ENCODE results near the gene CD82.

Gene CD82

DNA sequence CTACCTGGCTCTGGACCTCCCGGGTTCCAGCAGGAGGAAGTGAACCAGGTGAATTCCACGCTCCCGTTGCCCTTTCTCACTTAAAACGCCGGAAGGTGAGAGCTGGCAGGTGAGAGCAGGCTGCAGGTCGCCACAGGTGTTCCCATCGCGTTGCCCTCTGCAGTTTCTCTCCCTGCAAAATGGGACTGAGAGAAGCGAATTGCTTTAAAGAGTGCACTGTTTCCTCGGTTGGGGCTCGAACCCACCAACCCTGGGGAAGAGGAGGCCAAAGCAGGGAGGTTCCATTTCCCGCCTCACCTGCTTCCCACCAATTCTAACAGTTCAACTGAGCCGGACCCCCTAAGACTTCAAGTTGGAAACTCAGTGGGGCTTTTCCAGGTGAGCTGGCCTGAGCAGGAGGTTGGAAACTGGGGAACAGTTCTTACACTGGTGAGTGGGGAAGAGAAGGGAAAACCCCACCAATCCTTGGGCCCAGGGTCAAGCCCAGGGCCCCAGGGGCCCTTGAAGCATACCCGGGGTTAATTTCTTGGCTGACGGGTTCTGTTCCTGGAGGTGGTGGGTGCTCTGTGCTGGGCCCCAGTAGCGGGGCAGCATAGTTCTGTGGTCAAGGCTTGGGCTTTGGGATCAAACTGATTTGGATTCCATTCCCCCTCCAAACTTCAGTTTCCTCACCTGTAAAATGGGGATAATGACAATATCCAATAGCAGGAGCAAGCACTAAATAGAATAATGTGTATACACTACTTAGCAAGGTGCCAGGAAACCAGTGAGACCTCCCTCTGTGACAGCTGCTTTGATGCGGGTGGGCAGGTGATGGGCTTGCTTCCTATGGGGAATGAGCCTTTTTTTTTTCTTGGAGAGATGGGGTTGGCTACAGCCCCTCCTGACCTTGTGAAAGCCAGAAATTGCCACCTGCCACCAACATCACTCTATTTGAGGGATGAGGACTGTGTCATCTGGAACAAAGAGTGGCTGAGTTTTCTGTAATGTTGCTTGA, 788 bp downstream of the CD82 start:
- TF ChIP-seq, protein P1, sequence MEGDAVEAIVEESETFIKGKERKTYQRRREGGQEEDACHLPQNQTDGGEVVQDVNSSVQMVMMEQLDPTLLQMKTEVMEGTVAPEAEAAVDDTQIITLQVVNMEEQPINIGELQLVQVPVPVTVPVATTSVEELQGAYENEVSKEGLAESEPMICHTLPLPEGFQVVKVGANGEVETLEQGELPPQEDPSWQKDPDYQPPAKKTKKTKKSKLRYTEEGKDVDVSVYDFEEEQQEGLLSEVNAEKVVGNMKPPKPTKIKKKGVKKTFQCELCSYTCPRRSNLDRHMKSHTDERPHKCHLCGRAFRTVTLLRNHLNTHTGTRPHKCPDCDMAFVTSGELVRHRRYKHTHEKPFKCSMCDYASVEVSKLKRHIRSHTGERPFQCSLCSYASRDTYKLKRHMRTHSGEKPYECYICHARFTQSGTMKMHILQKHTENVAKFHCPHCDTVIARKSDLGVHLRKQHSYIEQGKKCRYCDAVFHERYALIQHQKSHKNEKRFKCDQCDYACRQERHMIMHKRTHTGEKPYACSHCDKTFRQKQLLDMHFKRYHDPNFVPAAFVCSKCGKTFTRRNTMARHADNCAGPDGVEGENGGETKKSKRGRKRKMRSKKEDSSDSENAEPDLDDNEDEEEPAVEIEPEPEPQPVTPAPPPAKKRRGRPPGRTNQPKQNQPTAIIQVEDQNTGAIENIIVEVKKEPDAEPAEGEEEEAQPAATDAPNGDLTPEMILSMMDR (conservative IDR thresholded peaks at IDR 0.05): no peak
- no peak for TF ChIP-seq ZFX (IDR thresholded peaks at IDR 0.05)
- peak overlapping the region; percentile 85 for H3K27ac ChIP-seq

DNA sequence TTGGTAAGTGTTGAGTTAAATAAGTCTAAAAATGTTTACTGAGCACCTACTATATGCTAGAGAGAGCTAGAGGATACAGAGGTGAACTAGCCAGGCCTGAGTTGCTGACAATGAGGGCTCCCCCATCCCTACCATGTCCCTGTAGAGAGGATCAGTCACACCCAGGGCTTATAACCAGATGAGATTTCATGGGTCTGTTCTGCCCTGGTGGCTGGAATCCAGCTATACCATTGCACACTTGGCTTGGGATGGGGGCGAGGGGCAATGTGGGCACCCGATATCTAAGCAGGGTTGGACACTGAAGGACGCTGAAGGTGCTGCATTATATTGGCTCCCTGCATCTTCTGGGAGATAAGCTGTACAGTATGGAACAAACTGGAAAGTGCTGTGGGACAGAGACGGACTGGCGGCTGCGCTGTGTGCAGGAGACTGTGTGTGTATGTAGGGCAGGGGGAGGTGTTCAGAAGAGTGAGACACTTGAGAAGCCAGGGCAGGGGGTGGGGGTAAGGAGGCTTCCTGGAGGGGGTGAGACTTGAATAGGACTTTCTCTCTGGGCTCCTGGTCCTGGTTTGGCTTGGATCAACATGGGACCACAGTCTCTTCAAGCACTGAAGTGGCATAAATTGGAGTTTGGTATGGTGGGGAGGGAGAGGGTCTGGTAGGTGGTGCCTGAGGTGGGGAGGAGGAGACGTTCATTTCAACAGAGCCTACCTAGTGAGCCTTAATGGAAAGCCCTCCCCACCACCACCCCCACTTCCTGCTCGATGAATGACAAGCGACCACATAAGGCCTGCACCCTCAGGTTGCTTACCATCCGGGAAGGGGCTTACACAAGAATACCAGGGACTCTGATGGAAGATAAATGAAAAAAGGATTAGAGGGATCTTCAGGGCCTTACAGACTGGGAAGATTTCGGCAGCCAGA, 1.8 kb downstream of the CD82 start:
- H3K27ac ChIP-seq: no peak overlapping the region
- TF ChIP-seq, protein P1 (conservative IDR thresholded peaks at IDR 0.05): no peak
- no peak for TF ChIP-seq ZFX (IDR thresholded peaks at IDR 0.05)

DNA sequence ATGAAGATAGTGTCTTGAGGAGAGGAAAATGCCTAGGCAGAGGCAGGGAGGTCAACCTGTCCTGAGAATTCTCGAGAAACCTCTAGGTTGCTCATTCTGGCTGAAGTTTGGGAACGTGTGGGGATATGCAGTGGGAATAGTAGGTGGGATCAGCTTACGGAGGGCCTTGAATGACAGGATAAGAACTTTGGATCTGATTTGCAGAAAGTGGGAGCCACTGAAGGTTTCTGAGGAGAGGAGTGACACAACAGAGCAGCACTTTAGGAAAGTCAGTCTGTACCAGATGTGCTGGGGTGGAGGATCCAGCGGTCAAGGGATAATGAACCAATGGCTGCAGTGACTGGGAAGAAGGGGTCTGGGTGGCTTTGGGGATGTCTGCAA, 2.4 kb downstream of the CD82 start:
- no peak overlapping the region for H3K27ac ChIP-seq
- TF ChIP-seq, protein P1 (conservative IDR thresholded peaks at IDR 0.05): no peak
- no peak for TF ChIP-seq ZFX (IDR thresholded peaks at IDR 0.05)

DNA sequence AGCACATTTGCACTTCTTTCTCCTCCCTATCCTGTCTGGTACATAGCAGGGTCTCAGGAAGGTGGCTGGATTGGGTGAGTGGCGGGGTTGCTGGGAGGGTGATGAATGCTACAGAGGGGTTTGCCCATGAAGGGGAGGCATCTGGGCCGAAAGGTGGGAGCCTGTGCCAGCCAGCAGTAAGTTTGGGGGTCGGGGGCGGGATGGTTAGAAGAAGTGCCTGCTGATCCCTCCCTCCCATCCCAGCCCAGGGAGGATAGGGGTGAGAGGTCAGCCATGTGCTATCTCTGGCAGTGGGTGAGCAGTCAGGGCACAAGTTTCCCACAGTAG, 2.8 kb downstream of the CD82 start:
- no peak overlapping the region for H3K27ac ChIP-seq
- no peak for TF ChIP-seq ZFX (IDR thresholded peaks at IDR 0.05)
- TF ChIP-seq, protein P1 (conservative IDR thresholded peaks at IDR 0.05): no peak

DNA sequence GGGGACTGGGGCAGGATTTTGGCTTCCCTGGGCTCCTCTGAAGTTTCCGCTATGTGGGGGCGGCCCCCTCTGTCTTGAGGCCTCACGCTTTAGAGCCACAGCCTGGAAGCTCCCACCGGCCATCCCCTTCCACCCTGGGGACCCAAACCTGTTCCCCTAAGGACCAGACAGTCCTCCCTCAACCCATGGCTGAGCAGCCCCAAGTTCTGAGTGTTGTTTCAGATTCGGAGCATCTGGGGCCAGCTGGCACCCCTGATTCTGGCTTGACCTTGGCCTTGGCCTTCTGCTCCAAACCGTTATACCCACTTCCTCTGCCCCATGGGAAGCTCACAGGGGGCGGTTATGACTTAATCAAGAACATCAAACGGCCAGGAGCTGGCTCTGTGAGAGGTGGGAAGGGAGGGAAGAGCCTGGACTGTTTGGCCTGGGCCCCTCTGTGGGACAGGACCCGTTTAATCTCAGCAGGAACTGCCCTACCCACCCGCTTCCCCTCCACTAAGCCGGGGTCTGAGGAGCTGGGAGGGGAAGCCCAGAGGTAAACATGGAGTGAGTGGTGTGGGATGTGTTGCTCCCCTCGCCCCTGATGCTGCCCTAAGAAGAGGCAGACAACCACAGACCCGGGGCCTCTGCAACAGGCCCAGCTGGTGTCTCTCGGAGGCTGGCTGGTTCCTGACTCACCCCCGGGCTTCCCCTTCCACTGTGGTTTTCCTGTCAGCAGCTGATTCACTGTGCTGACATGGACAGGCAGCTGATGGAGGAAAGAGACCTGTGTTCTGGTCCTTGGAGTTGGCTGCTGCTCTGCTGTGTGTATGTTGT, 3.4 kb downstream of the CD82 start:
- no peak for TF ChIP-seq ZFX (IDR thresholded peaks at IDR 0.05)
- TF ChIP-seq, protein P1 (conservative IDR thresholded peaks at IDR 0.05): no peak
- no peak overlapping the region for H3K27ac ChIP-seq

DNA sequence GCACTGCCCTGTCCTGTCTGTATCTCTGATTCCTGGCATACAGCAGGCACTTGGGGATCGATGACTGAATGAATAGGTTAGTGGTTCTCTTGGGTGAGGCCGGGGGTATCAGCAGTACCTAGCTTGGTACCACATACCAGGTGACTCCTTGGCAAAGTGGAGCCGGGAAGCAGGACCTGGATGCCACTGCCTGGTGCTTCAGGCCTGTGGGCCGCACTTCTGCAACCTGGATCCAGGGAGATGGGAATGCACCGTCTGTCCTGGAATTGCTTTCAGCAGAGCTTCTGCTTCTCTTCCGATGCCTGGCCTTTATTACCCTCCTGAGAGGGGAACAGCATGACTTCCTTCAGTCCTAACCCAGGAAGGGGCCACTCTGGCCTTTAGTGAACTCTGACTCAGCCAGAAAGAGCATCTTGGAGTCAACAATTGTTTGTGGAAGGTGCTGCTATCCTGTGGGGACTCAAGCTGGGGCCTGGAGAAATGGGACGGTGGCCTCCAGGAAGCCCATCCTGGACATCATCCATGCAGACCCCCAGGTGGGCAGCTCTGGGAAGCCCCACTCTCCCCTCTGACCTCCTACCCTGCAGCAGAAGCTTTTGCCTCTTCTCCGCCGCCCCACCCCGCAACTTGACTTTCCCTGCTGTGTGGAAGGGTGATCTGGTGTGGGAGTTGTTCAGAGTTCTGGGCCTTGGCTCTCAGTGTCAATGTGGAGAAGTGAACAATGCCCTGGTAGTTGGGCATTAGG, 5.1 kb downstream of the CD82 start:
- no peak overlapping the region for H3K27ac ChIP-seq
- TF ChIP-seq, protein P1 (conservative IDR thresholded peaks at IDR 0.05): no peak
- TF ChIP-seq ZFX (IDR thresholded peaks at IDR 0.05): no peak
